Measurements from ENCODE around the gene LRRTM2. TPM values are rescaled to one million over a fixed set of nuclear protein-coding genes. Genes with fewer than 3 reads are reported as not detected.

Gene LRRTM2
- total and polyA plus RNA-seq, 10 of the 15 experiments (the other 5 are each of a cell fraction or from before 2014, with no cell fraction given), result 0.04 to 0.14 (median 0.06) TPM; not detected in 2

DNA sequence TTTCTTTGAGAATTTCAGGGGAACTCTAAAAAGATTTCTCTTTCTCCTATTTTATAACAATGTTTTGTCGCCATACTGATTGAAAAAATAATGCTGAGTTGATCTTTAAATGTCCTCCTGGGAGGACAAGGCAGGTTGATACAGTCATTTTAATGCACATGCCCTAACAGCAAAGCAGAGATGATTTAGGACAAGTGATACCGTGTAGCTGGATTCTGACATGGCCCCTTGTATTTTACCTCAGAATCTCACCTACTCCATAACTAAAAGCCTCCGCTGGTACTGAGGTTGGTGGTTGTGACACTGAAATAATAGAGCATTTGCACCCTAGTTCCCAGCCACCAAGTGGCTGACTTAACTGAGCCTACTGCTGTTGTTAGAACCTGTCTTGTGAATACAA is 811 bp upstream of the LRRTM2 start (continued):
- TF ChIP-seq ZNF622 (IDR thresholded peaks at IDR 0.05) (no peak), GATAD2B (conservative IDR thresholded peaks at IDR 0.05; ENCODE audit: low read depth) (no peak), TBL1XR1 (IDR thresholded peaks at IDR 0.05; ENCODE audit: low read depth, low read length) (no peak), HDAC6 (IDR thresholded peaks at IDR 0.05; ENCODE audit: unreplicated experiment) (no peak), ZNF274 (IDR thresholded peaks at IDR 0.05; ENCODE audit: insufficient read depth, insufficient read length) (no peak), MYB (IDR thresholded peaks at IDR 0.05; ENCODE audit: borderline replicate concordance, low read depth, low read length) (no peak), SREBF1 (IDR thresholded peaks at IDR 0.05; ENCODE audit: low read length) (no peak), POLR2A (IDR thresholded peaks at IDR 0.05; ENCODE audit: low read depth, low read length) (no peak), CBX5 (IDR thresholded peaks at IDR 0.05; ENCODE audit: low read depth) (no peak), NBN (IDR thresholded peaks at IDR 0.05) (no peak)
- TF ChIP-seq, protein P1, sequence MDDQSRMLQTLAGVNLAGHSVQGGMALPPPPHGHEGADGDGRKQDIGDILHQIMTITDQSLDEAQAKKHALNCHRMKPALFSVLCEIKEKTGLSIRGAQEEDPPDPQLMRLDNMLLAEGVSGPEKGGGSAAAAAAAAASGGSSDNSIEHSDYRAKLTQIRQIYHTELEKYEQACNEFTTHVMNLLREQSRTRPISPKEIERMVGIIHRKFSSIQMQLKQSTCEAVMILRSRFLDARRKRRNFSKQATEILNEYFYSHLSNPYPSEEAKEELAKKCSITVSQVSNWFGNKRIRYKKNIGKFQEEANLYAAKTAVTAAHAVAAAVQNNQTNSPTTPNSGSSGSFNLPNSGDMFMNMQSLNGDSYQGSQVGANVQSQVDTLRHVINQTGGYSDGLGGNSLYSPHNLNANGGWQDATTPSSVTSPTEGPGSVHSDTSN (IDR thresholded peaks at IDR 0.05; ENCODE audit: insufficient replicate concordance, low read depth, low read length), result no peak

DNA sequence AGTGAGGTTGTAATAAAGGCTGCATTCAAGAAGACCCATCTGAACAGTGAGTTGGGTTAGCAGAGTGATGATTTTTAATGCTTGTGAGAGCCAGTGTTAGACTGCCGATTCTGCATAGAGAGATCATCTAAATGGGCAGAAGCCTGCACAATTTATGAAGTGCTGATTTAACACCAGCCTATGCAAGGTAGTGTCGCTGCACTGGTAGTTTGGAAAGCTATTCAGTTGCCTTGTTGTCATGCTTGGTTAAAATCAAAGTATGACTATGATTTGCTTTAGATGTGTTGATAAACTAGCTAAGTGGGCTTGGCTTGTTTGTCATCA is 379 bp upstream of the LRRTM2 start:
- BruUV-seq (replicated peaks), result no TSS peak

More for the DNA sequence above, 379 bp upstream of the LRRTM2 start:
- CTCF ChIA-PET, result interaction anchor here (0.8 kb wide), 1 partner anchor 86 kb away, joined by 3 read pairs; no protein-coding TSS in a partner anchor
- H3K27ac ChIP-seq (ENCODE audit: control insufficient read depth, insufficient read depth), result no peak overlapping the region
- in situ Hi-C loops (cut with MboI) (no loop called here), intact Hi-C loops (cut with micrococcal nuclease; ENCODE audit: unreplicated experiment) (no loop called here)
- H3K4me1 ChIP-seq (ENCODE audit: control insufficient read depth, insufficient read depth, low read length), result no peaks in the 10 kb centered on the region
- SMC1A ChIA-PET (ENCODE audit: uncharacterized antibody, unreplicated experiment), result interaction anchor here (0.6 to 1.2 kb wide), 3 partner anchors 30 to 51 kb away, joined by 3 read pairs; no protein-coding TSS in a partner anchor
- H3K9me3 ChIP-seq (replicated peaks; ENCODE audit: control insufficient read depth, insufficient read depth, low read length), result no peaks in the 10 kb centered on the region
- ATAC-seq (no peak), FAIRE-seq (no peak), DNase-seq (ENCODE audit: low read depth, low spot score) (no peak)
- 70% methylated on average over 2 of the region's 2 CpGs for WGBS (ENCODE audit: insufficient coverage, insufficient replicate concordance, low lambda C conversion rate, missing lambda C conversion rate)
- H3K79me2 ChIP-seq (ENCODE audit: control insufficient read depth, insufficient read depth, low read length), result no peaks in the 10 kb centered on the region; the same call in 1 of the 2 replicates
- TF ChIP-seq MAX (IDR thresholded peaks at IDR 0.05; ENCODE audit: low read depth, low read length) (no peak), FOXM1 (IDR thresholded peaks at IDR 0.05; ENCODE audit: low read depth, low read length) (no peak), PKNOX1 (IDR thresholded peaks at IDR 0.05) (no peak), ZSCAN29 (IDR thresholded peaks at IDR 0.05) (no peak)
- RAD21 ChIA-PET (ENCODE audit: unreplicated experiment), result no interaction called here
- no peak overlapping the region for H3K4me3 ChIP-seq
- H3K4me2 ChIP-seq (ENCODE audit: control insufficient read depth, insufficient read depth), result no peak overlapping the region
- POLR2A ChIA-PET, result no interaction called here
- H3K9ac ChIP-seq (ENCODE audit: control insufficient read depth, insufficient read depth, low read length), result no peak overlapping the region
- H3K27me3 ChIP-seq (replicated peaks in 1 of 2; ENCODE audit: control insufficient read depth in 2 of 2, insufficient read depth in 2 of 2, low read length in 1 of 2), result no peaks in the 10 kb centered on the region
- H2AFZ ChIP-seq (ENCODE audit: control insufficient read depth, low read depth, low read length), result no peak overlapping the region
- H4K20me1 ChIP-seq (ENCODE audit: control insufficient read depth, insufficient read depth), result no peaks in the 10 kb centered on the region
- H3K36me3 ChIP-seq (ENCODE audit: control insufficient read depth in 2 of 2, insufficient read depth in 2 of 2, low read length in 1 of 2), result no peaks in the 10 kb centered on the region

Data from GM12878 (cell line).